ENCODE data around the gene GIMAP8.

DNA sequence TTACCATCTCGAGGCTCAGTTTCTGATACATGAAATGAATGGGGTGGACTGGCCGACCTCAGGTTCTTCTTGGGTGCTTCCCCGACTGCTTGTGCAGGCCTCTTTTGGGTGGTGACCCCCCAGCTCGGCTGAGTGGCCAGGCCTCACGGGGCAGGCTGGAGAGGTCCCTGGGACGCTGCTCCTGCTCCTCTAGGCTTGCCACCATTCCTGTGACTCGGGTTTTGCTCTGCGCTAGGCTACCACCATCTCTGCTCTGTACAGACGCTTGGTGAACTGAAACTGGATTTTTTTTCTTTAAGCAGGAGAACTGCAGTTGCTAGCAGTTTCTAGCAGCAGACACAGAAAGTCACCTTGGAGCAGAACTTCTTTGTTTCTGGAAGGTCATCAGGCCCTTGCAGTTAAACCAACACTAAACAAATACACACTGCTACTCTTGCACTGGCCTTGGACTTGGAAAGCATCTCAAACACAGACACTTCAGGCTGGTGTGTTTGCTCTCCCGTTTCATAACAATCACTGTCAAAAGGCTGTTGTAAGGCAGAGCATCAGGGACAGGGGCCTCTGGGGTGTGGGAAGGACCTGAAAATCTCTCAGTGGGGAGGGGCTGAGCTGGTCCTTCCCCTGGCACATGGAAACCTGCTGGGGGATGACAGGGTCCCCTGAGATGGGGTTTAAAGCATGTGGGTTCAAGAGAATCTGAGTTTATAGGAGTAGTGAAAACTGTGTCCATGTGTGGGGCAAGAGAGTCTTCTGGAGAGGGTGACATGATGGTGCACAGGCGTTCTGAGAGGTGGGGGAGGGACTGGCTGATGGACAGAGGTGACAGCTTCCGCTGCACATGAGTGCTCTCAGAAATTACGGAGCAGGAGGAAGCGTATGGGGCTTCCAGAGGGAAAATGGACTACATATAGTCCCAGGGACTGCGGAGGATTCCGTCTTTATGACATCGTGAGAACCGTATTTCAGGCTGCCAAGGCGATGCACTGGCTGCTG is 35.0 kb upstream of the GIMAP8 start:
- TF ChIP-seq EZH2 (IDR thresholded peaks at IDR 0.05; ENCODE audit: insufficient read depth, poor library complexity, severe bottlenecking) (no peak), EZH2phosphoT487 (IDR thresholded peaks at IDR 0.05; ENCODE audit: insufficient read depth, low read depth) (no peak)

Measured in GM23248 (cell line).